SK-N-SH (cell line): ENCODE measurements around the gene LARGE2.

ENCODE experiments used
- CTCF ChIP-seq: fragments of 200-600 bp; sonication (generic); IDR thresholded peaks from 2 replicates; pipeline ENCODE4 v1.6.1; 2017; ENCODE audit warnings: antibody characterized with exemption, mild to moderate bottlenecking, moderate library complexity
- JUND ChIP-seq: IDR thresholded peaks from 2 replicates; pipeline ENCODE4 v1.4.0; 2012

GRCh38 chr11:45925550-45925949 is 3.1 kb downstream of the LARGE2 start:
- TF ChIP-seq JUND (no peak), CTCF (no peak)
